Chondrocyte (in vitro differentiated cells): ENCODE data around the gene VHLL. TPM values are rescaled to one million over a fixed set of nuclear protein-coding genes. Genes with fewer than 3 reads are reported as not detected.

Experiments
- DNase-seq: peaks from one replicate; pipeline ENCODE4 v3.0.0; 2021; ENCODE audit warnings: mixed read lengths, low spot score
- H3K27ac Mint-ChIP-seq: one replicate; pipeline ENCODE4 v1.8.0; 2021; ENCODE audit warnings: mild to moderate bottlenecking, moderate library complexity, mixed read lengths; ENCODE audit not compliant: unreplicated experiment
- H3K27me3 Mint-ChIP-seq: 2 replicates; pipeline ENCODE4 v1.8.0; 2021; ENCODE audit warnings: low read depth, mixed read lengths
- H3K36me3 Mint-ChIP-seq: 2 replicates; pipeline ENCODE4 v1.8.0; 2021; ENCODE audit warnings: low read depth, mixed read lengths
- H3K4me1 Mint-ChIP-seq: 2 replicates; pipeline ENCODE4 v1.8.0; 2021; ENCODE audit warnings: low read depth, mild to moderate bottlenecking, mixed read lengths
- H3K4me3 Mint-ChIP-seq: one replicate; pipeline ENCODE4 v1.8.0; 2021; ENCODE audit warnings: mild to moderate bottlenecking, moderate library complexity, mixed read lengths; ENCODE audit not compliant: unreplicated experiment
- H3K9me3 Mint-ChIP-seq: 2 replicates; pipeline ENCODE4 v1.8.0; 2021; ENCODE audit warnings: low read depth, mixed read lengths
- CTCF ChIP-seq: fragments of 200-600 bp; sonication (generic); IDR thresholded peaks from 2 replicates; pipeline ENCODE4 v1.5.0; 2021; ENCODE audit warnings: antibody characterized with exemption, mild to moderate bottlenecking, moderate library complexity
- total RNA-seq: library from RNA; stranded (reverse); gene quantifications from 3 replicates; pipeline ENCODE4 v1.2.1, GENCODE V29; 2021

VHLL gene
- total RNA-seq, 1 donor from 2014 or later, result not detected

GRCh38 chr1:156308078-156308477, 9.0 kb upstream of the VHLL start:
- Mint-ChIP-seq H3K9me3 (no peaks in the 10 kb centered on the region), H3K4me1 (no peaks in the 10 kb centered on the region), H3K27ac (no peak overlapping the region), H3K4me3 (no peak overlapping the region), H3K27me3 (no peaks in the 10 kb centered on the region), H3K36me3 (peaks cover 34% of the 10 kb centered on the region)
- DNase-seq, result no peak
- no peak for TF ChIP-seq CTCF

- Mint-ChIP-seq H3K9me3 (no peaks in the 10 kb centered on the region), H3K36me3 (peaks cover 23% of the 10 kb centered on the region), H3K4me3 (no peak overlapping the region), H3K4me1 (no peaks in the 10 kb centered on the region), H3K27me3 (no peaks in the 10 kb centered on the region), H3K27ac (no peak overlapping the region)
- no peak for TF ChIP-seq CTCF
- DNase-seq, result no peak
These were observed 6.1 kb upstream of the VHLL start for GRCh38 chr1:156305215-156305614.

- Mint-ChIP-seq H3K9me3 (no peaks in the 10 kb centered on the region), H3K4me3 (no peak overlapping the region), H3K36me3 (peaks cover 12% of the 10 kb centered on the region), H3K27me3 (no peaks in the 10 kb centered on the region), H3K27ac (no peak overlapping the region), H3K4me1 (no peaks in the 10 kb centered on the region)
- no peak for DNase-seq
- no peak for TF ChIP-seq CTCF
These were observed 4.1 kb upstream of the VHLL start for GRCh38 chr1:156303241-156303640.

- TF ChIP-seq CTCF, result no peak
- DNase-seq, result no peak
- Mint-ChIP-seq H3K9me3 (no peaks in the 10 kb centered on the region), H3K36me3 (peaks cover 2% of the 10 kb centered on the region), H3K4me1 (peaks cover 41% of the 10 kb centered on the region), H3K27me3 (no peaks in the 10 kb centered on the region), H3K27ac (peak within 1 kb of the TSS; percentile 87), H3K4me3 (peak within 1 kb of the TSS; percentile 87)
These were observed 3.6 kb downstream of the VHLL start, which contains the start of gene GLMP for GRCh38 chr1:156295391-156295947. Gene GLMP (minus strand): TSS chr1:156295679. CDS start chr1:156295645, 34 bp downstream.

- H3K36me3 Mint-ChIP-seq, result peaks cover 4% of the 10 kb centered on the region
- H3K4me3 Mint-ChIP-seq, result no peak overlapping the region
- peaks cover 48% of the 10 kb centered on the region for H3K4me1 Mint-ChIP-seq
- H3K27me3 Mint-ChIP-seq, result no peaks in the 10 kb centered on the region
- no peaks in the 10 kb centered on the region for H3K9me3 Mint-ChIP-seq
- no peak overlapping the region for H3K27ac Mint-ChIP-seq
- TF ChIP-seq CTCF, result no peak
- no peak for DNase-seq
These were observed 5.2 kb downstream of the VHLL start for GRCh38 chr1:156293895-156294294.
